Motor neuron (in vitro differentiated cells): ENCODE results near the gene MOCS2. TPM values are rescaled to one million over a fixed set of nuclear protein-coding genes. Genes with fewer than 3 reads are reported as not detected.

Source experiments
- ATAC-seq, 8 experiments: fragments of 200-7000 bp; cut with Tn5 transposase; replicated peaks in 6 of 8; 2 replicates each; pipeline ENCODE4 v1.8.0; 2021; ENCODE audit warnings: mild to moderate bottlenecking in 8 of 8, moderate library complexity in 8 of 8
- H3K27ac ChIP-seq, 2 donors: fragments of 250-450 bp; sonication (Bioruptor Pico); 2 replicates each; pipeline ENCODE4 v1.9.0; 2021; ENCODE audit warnings: antibody characterized with exemption in 2 of 2, mild to moderate bottlenecking in 2 of 2, moderate library complexity in 1 of 2
- H3K4me1 ChIP-seq, 2 donors: fragments of 250-450 bp; sonication (Bioruptor Pico); replicated peaks in 1 of 2; 2 replicates each; pipeline ENCODE4 v1.6.1; 2021; ENCODE audit warnings: antibody characterized with exemption in 2 of 2, mild to moderate bottlenecking in 2 of 2, moderate library complexity in 1 of 2
- H3K4me3 ChIP-seq, 5 donors: fragments of 250-450 bp; sonication (Bioruptor Pico); 2 replicates each; pipeline ENCODE4 v1.9.0; 2021; ENCODE audit warnings: antibody characterized with exemption in 5 of 5, mild to moderate bottlenecking in 5 of 5, moderate library complexity in 4 of 5
- WGBS, 10 experiments: fragments of 450-650 bp; shearing (Covaris generic); methylation state at CpG; one replicate each; pipeline ENCODE4 v1.0.0; 2022; 5-methylcytosine and 5-hydroxymethylcytosine counted together
- in situ Hi-C, 9 experiments: fragments of 400-800 bp; cut with MboI; loops; one replicate each; pipeline ENCODE4 v1.15.0; 2021; ENCODE audit warnings: low sequenced_read_pairs in 9 of 9, low pct_unique_long_range_greater_than_20kb in 2 of 9; ENCODE audit not compliant: unreplicated experiment in 9 of 9
- total RNA-seq, 8 experiments: library from RNA; unstranded; fragments of 300-600 nt; gene quantifications; 2 replicates each; pipeline versions ENCODE4 v1.2.3 to v1.2.4, GENCODE V29; 2022

MOCS2 gene
- total RNA-seq, 8 experiments from 2014 or later: 20.2 to 46.3 (median 28.9) TPM

GRCh38 chr5:53089481-53089991, 20.0 kb downstream of the MOCS2 start:
- ATAC-seq: no peak
- Histone ChIP-seq H3K27ac (no peak overlapping the region), H3K4me1 (no peaks in the 10 kb centered on the region)

GRCh38 chr5:53087621-53088121, 21.9 kb downstream of the MOCS2 start:
- in situ Hi-C loops: loop anchor here in 3 of 9 experiments (25.0 kb wide), 2 partner anchors 125 to 150 kb away; no protein-coding TSS in a partner anchor
- 100% methylated on average over 1 of the region's 1 CpG; no CpG with 5 or more reads in 8 of the 10 experiments for WGBS, 10 experiments
- Histone ChIP-seq H3K4me1 (no peaks in the 10 kb centered on the region), H3K4me3 (no peak overlapping the region), H3K27ac (no peak overlapping the region)
- peak in 1 of 8 experiments; percentile 32 for ATAC-seq

More at GRCh38 chr5:53089481-53089991, 20.0 kb downstream of the MOCS2 start:
- 87 to 100% (median 97%) methylated on average over 1 to 4 of the region's 4 CpGs for WGBS, 10 experiments
- in situ Hi-C loops: loop anchor here in 3 of 9 experiments (25.0 kb wide), 2 partner anchors 127 to 152 kb away; no protein-coding TSS in a partner anchor
- no peak overlapping the region for H3K4me3 ChIP-seq

DNA sequence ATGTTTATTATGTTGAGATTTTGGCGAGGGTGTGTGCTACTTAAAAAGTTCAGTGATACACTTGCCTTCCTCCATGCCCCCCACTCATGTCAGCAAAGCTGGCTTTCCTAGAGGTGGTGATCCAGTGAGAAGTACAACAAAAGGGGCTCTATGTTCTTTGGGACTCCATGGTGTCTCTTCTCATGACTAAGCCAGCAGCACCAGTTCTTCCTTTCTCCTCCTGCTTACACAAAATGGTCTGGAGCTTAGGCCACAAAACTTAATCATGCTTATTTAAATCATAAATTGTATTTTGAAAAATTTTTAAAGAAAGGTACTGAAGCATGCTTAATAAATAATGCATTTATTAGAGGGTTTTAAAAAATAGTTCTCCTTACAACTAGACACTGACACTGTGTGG, 22.4 kb downstream of the MOCS2 start:
- Histone ChIP-seq H3K4me1 (no peaks in the 10 kb centered on the region), H3K4me3 (no peak overlapping the region), H3K27ac (no peak overlapping the region)
- WGBS, 10 experiments: 57 to 100% (median 83%) methylated on average over 1 of the region's 1 CpG; no CpG with 5 or more reads in 7 of the 10 experiments
- no peak for ATAC-seq
- in situ Hi-C loops: loop anchor here in 3 of 9 experiments (25.0 kb wide), 2 partner anchors 125 to 150 kb away; no protein-coding TSS in a partner anchor

- 0 to 100% (median 83%) methylated on average over 1 to 4 of the region's 4 CpGs for WGBS, 10 experiments
- H3K27ac ChIP-seq: no peak overlapping the region
- no peaks in the 10 kb centered on the region for H3K4me1 ChIP-seq
- H3K4me3 ChIP-seq: no peak overlapping the region
- no peak for ATAC-seq
- in situ Hi-C loops: loop anchor here in 3 of 9 experiments (25.0 kb wide), 2 partner anchors 122 to 147 kb away; no protein-coding TSS in a partner anchor
Measured at GRCh38 chr5:53084546-53085255, 24.9 kb downstream of the MOCS2 start.

- no peak for ATAC-seq
- in situ Hi-C loops: loop anchor here in 3 of 9 experiments (25.0 kb wide), 2 partner anchors 122 to 147 kb away; no protein-coding TSS in a partner anchor
- no peaks in the 10 kb centered on the region for H3K4me1 ChIP-seq
- H3K4me3 ChIP-seq: no peak overlapping the region
- H3K27ac ChIP-seq: no peak overlapping the region
Measured at GRCh38 chr5:53083927-53084326, 25.6 kb downstream of the MOCS2 start.

GRCh38 chr5:53080271-53080670, 29.3 kb downstream of the MOCS2 start:
- in situ Hi-C loops: loop anchor here in 3 of 9 experiments (25.0 kb wide), 2 partner anchors 118 to 143 kb away; no protein-coding TSS in a partner anchor
- ATAC-seq: no peak
- H3K4me3 ChIP-seq: no peak overlapping the region
- no peaks in the 10 kb centered on the region for H3K4me1 ChIP-seq
- H3K27ac ChIP-seq: no peak overlapping the region
- WGBS, 10 experiments: 68 to 100% (median 90%) methylated on average over 1 to 4 of the region's 4 CpGs; no CpG with 5 or more reads in 2 of the 10 experiments

GRCh38 chr5:53076014-53076583, 33.5 kb downstream of the MOCS2 start:
- in situ Hi-C loops: loop anchor here in 3 of 9 experiments (25.0 kb wide), 2 partner anchors 114 to 139 kb away; no protein-coding TSS in a partner anchor
- no peak overlapping the region for H3K4me3 ChIP-seq
- H3K4me1 ChIP-seq: no peaks in the 10 kb centered on the region
- WGBS, 10 experiments: 56 to 100% (median 90%) methylated on average over 1 to 2 of the region's 2 CpGs
- no peak overlapping the region for H3K27ac ChIP-seq
- no peak for ATAC-seq

GRCh38 chr5:53073348-53073747, 36.2 kb downstream of the MOCS2 start:
- in situ Hi-C loops: no loop called here
- 20 to 100% (median 64%) methylated on average over 1 to 2 of the region's 2 CpGs; no CpG with 5 or more reads in 2 of the 10 experiments for WGBS, 10 experiments
- ATAC-seq: peak in 3 of 8 experiments; percentile 39 to 72 (median 53)

GRCh38 chr5:53071738-53072137, 37.8 kb downstream of the MOCS2 start:
- Histone ChIP-seq H3K27ac (no peak overlapping the region), H3K4me3 (no peak overlapping the region), H3K4me1 (no peaks in the 10 kb centered on the region)
- ATAC-seq: peak in 2 of 8 experiments; percentile 34 to 61
- 10 to 100% (median 72%) methylated on average over 1 to 2 of the region's 2 CpGs; no CpG with 5 or more reads in 2 of the 10 experiments for WGBS, 10 experiments
- in situ Hi-C loops: no loop called here

More at GRCh38 chr5:53073348-53073747, 36.2 kb downstream of the MOCS2 start:
- H3K4me1 ChIP-seq: no peaks in the 10 kb centered on the region
- no peak overlapping the region for H3K4me3 ChIP-seq
- no peak overlapping the region for H3K27ac ChIP-seq

GRCh38 chr5:53071298-53071697, 38.3 kb downstream of the MOCS2 start:
- no peaks in the 10 kb centered on the region for H3K4me1 ChIP-seq
- 11 to 100% (median 92%) methylated on average over 1 to 2 of the region's 2 CpGs for WGBS, 10 experiments
- no peak overlapping the region for H3K27ac ChIP-seq
- no peak overlapping the region for H3K4me3 ChIP-seq
- in situ Hi-C loops: no loop called here
- no peak for ATAC-seq

DNA sequence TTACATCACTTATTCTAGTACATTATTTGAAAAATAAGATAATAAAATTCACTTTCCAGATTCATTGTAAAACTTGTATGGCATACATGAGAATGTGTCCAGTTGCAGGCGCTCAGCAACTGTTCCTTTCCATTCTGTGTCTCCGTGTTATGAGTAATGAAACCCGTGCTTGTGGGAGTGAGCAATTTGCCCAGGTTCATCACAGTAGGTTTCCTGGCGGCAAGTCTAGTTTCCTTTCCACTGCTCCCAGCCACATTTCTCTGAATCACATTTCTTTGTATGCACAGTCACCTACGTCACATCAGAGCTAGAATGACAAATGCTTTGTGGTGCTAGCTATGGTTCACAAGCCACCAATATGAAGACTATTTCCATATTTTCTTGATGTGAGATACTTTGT, 39.9 kb downstream of the MOCS2 start:
- peak in 2 of 8 experiments; percentile 53 to 85 for ATAC-seq
- 40 to 100% (median 95%) methylated on average over 1 to 5 of the region's 5 CpGs; no CpG with 5 or more reads in 1 of the 10 experiments for WGBS, 10 experiments
- no peaks in the 10 kb centered on the region for H3K4me1 ChIP-seq
- no peak overlapping the region for H3K27ac ChIP-seq
- in situ Hi-C loops: no loop called here
- no peak overlapping the region for H3K4me3 ChIP-seq

- H3K27ac ChIP-seq: no peak overlapping the region
- 37 to 94% (median 82%) methylated on average over 1 to 4 of the region's 4 CpGs; no CpG with 5 or more reads in 4 of the 10 experiments for WGBS, 10 experiments
- in situ Hi-C loops: no loop called here
- no peak for ATAC-seq
- H3K4me1 ChIP-seq: no peaks in the 10 kb centered on the region
- H3K4me3 ChIP-seq: no peak overlapping the region
Measured at GRCh38 chr5:53068291-53068836, 41.2 kb downstream of the MOCS2 start.
